PC-9 (cell line): ENCODE measurements around the gene ANKRD33B. TPM values are rescaled to one million over a fixed set of nuclear protein-coding genes. Genes with fewer than 3 reads are reported as not detected.

ENCODE experiments used
- BruUV-seq: library from RNA; stranded (reverse); fragments of 400-500 nt; replicated peaks from 2 replicates; lab custom pipeline; 2021; lab: Mats Ljungman, UMichigan
- CTCF ChIA-PET: fragments of 300-600 bp; sonication (Branson Sonifier 250); formaldehyde crosslinking; loops from one replicate; lab custom pipeline; 2022; ENCODE audit warnings: antibody characterized with exemption; lab: Charles Lee
- POLR2A ChIA-PET: fragments of 300-600 bp; sonication (Branson Sonifier 250); formaldehyde crosslinking; loops from one replicate; lab custom pipeline; 2022; ENCODE audit warnings: antibody characterized with exemption; ENCODE audit not compliant: unreplicated experiment; lab: Charles Lee
- DNase-seq, 2 experiments: peaks; one replicate each; pipeline versions ENCODE4 v3.0.0 to v3.0.0-alpha.2; 2015 to 2022; ENCODE audit warnings: mixed read lengths in 1 of 2
- H2AFZ ChIP-seq: fragments of 200-600 bp; sonication (generic); 2 replicates; pipeline ENCODE4 v1.8.1; 2017; ENCODE audit warnings: antibody characterized with exemption
- H3F3A ChIP-seq: fragments of 200-600 bp; sonication (generic); 2 replicates; pipeline ENCODE4 v1.8.1; 2017; ENCODE audit warnings: antibody characterized with exemption, mild to moderate bottlenecking, low read depth; ENCODE audit not compliant: insufficient read depth
- H3K27ac ChIP-seq: fragments of 200-600 bp; sonication (generic); 2 replicates; pipeline ENCODE4 v1.6.1; 2016; ENCODE audit warnings: mixed run types
- H3K27me3 ChIP-seq: fragments of 200-600 bp; sonication (generic); 2 replicates; pipeline ENCODE4 v1.6.1; 2016; ENCODE audit warnings: low read depth, mixed run types; ENCODE audit not compliant: insufficient read depth
- H3K36me3 ChIP-seq: fragments of 200-600 bp; sonication (generic); 2 replicates; pipeline ENCODE4 v1.6.1; 2016; ENCODE audit warnings: low read depth, mixed run types
- H3K4me1 ChIP-seq: fragments of 200-600 bp; sonication (generic); replicated peaks from 2 replicates; pipeline ENCODE4 v1.6.1; 2016; ENCODE audit warnings: mixed run types; ENCODE audit not compliant: insufficient read depth
- H3K4me2 ChIP-seq: fragments of 200-600 bp; sonication (generic); 2 replicates; pipeline ENCODE4 v1.6.1; 2017; ENCODE audit warnings: mixed run types
- H3K4me3 ChIP-seq: fragments of 200-600 bp; sonication (generic); 2 replicates; pipeline ENCODE4 v1.6.1; 2016; ENCODE audit warnings: mixed run types
- H3K79me2 ChIP-seq: fragments of 200-600 bp; sonication (generic); 2 replicates; pipeline ENCODE4 v1.6.1; 2017; ENCODE audit warnings: low read depth, mixed run types
- H3K9me2 ChIP-seq: fragments of 200-600 bp; sonication (generic); 2 replicates; pipeline ENCODE4 v1.8.1; 2017; ENCODE audit warnings: mild to moderate bottlenecking; ENCODE audit not compliant: insufficient read depth
- H3K9me3 ChIP-seq: fragments of 200-600 bp; sonication (generic); 2 replicates; pipeline ENCODE4 v1.8.1; 2016; ENCODE audit warnings: low read depth; ENCODE audit not compliant: insufficient read depth
- H4K20me1 ChIP-seq: fragments of 200-600 bp; sonication (generic); 2 replicates; pipeline ENCODE4 v1.8.1; 2017; ENCODE audit not compliant: insufficient read depth
- CTCF ChIP-seq: fragments of 200-600 bp; sonication (generic); conservative IDR thresholded peaks from 2 replicates; pipeline ENCODE4 v1.6.1; 2017; ENCODE audit warnings: mixed run types, antibody characterized with exemption, mild to moderate bottlenecking, moderate library complexity
- EZH2 ChIP-seq: fragments of 200-600 bp; sonication (generic); IDR thresholded peaks from 2 replicates; pipeline ENCODE4 v1.8.0; 2017; ENCODE audit warnings: antibody characterized with exemption, low read depth
- intact Hi-C: fragments of 100-400 bp; cut with micrococcal nuclease; formaldehyde crosslinking; loops from one replicate; pipeline ENCODE4 v1.10.0; 2022; ENCODE audit not compliant: unreplicated experiment
- total RNA-seq: library from RNA; stranded (reverse); gene quantifications from 2 replicates; pipeline ENCODE4 v1.2.3, GENCODE V29; 2021

Gene ANKRD33B
- total RNA-seq, 1 experiment from 2014 or later = 32.1 TPM

GRCh38 chr5:10673407-10673806 lies 109.5 kb downstream of the ANKRD33B start:
- no peak for DNase-seq
- Histone ChIP-seq H3K4me3 (no peak overlapping the region), H4K20me1 (no peaks in the 10 kb centered on the region), H3K27ac (no peak overlapping the region), H3K27me3 (no peaks in the 10 kb centered on the region), H3K4me1 (no peaks in the 10 kb centered on the region), H3K4me2 (no peak overlapping the region), H3F3A (no peaks in the 10 kb centered on the region), H3K36me3 (0 out of 2 replicates have a peak, but pooled peaks cover 14% of the 10 kb centered on the region), H2AFZ (no peak overlapping the region), H3K79me2 (no peaks in the 10 kb centered on the region), H3K9me2 (no peaks in the 10 kb centered on the region; the same call in 1 of the 2 replicates), H3K9me3 (peaks cover 5% of the 10 kb centered on the region; the same call in 1 of the 2 replicates)
- POLR2A ChIA-PET = no interaction called here
- no TSS peak for BruUV-seq
- CTCF ChIA-PET = no interaction called here
- intact Hi-C loops = no loop called here
- no peak for TF ChIP-seq EZH2
- no peak for TF ChIP-seq CTCF

GRCh38 chr5:10674096-10674495 lies 110.2 kb downstream of the ANKRD33B start:
- Histone ChIP-seq H3K27me3 (no peaks in the 10 kb centered on the region), H3F3A (no peaks in the 10 kb centered on the region), H3K79me2 (no peaks in the 10 kb centered on the region), H3K36me3 (0 out of 2 replicates have a peak, but pooled peaks cover 16% of the 10 kb centered on the region), H3K4me1 (no peaks in the 10 kb centered on the region), H2AFZ (no peak overlapping the region), H3K4me3 (no peak overlapping the region), H3K9me2 (no peaks in the 10 kb centered on the region; the same call in 1 of the 2 replicates), H3K9me3 (0 out of 2 replicates have a peak, but pooled peaks cover 1% of the 10 kb centered on the region), H3K4me2 (no peak overlapping the region), H4K20me1 (no peaks in the 10 kb centered on the region), H3K27ac (no peak overlapping the region)
- ChIA-PET POLR2A (no interaction called here), CTCF (no interaction called here)
- no peak for DNase-seq
- intact Hi-C loops = no loop called here
- no TSS peak for BruUV-seq
- TF ChIP-seq EZH2 (no peak), CTCF (no peak)

GRCh38 chr5:10674582-10674981 lies 110.7 kb downstream of the ANKRD33B start:
- DNase-seq = no peak
- Histone ChIP-seq H3K4me3 (no peak overlapping the region), H3K4me2 (no peak overlapping the region), H3F3A (no peaks in the 10 kb centered on the region), H4K20me1 (no peaks in the 10 kb centered on the region), H3K27ac (no peak overlapping the region), H3K4me1 (no peaks in the 10 kb centered on the region), H3K36me3 (0 out of 2 replicates have a peak, but pooled peaks cover 16% of the 10 kb centered on the region), H3K9me2 (no peaks in the 10 kb centered on the region; the same call in 1 of the 2 replicates), H3K9me3 (no peaks in the 10 kb centered on the region), H3K79me2 (no peaks in the 10 kb centered on the region), H3K27me3 (no peaks in the 10 kb centered on the region), H2AFZ (no peak overlapping the region)
- ChIA-PET CTCF (no interaction called here), POLR2A (no interaction called here)
- TF ChIP-seq CTCF = no peak
- no peak for TF ChIP-seq EZH2
- BruUV-seq = no TSS peak
- intact Hi-C loops = no loop called here
